Endothelial cell of umbilical vein (primary cell): ENCODE measurements around the gene DNAJC7. TPM values are rescaled to one million over a fixed set of nuclear protein-coding genes. Genes with fewer than 3 reads are reported as not detected.

Source experiments
- BruUV-seq: library from RNA; stranded (reverse); fragments of 400-500 nt; replicated peaks from 2 replicates; lab custom pipeline; 2021; lab: Mats Ljungman, UMichigan
- CTCF ChIA-PET: fragments of 300-600, 350-600 bp; sonication (Branson Sonifier 250); formaldehyde crosslinking; loops from one replicate; lab custom pipeline; 2021; ENCODE audit warnings: antibody characterized with exemption, inconsistent platforms; lab: Charles Lee
- POLR2A ChIA-PET: fragments of 300-600, 350-600 bp; sonication (Branson Sonifier 250); formaldehyde crosslinking; loops from one replicate; lab custom pipeline; 2021; ENCODE audit warnings: antibody characterized with exemption, inconsistent platforms; lab: Charles Lee
- DNase-seq: peaks from one replicate; pipeline ENCODE4 v3.0.0-alpha.2; 2011; ENCODE audit warnings: low read depth, low spot score
- FAIRE-seq: peaks from 2 replicates; lab custom pipeline; 2011; peaks lifted over from hg19 to GRCh38; lab: Jason Lieb, UNC
- H2AFZ ChIP-seq: 2 replicates; pipeline ENCODE4 v1.6.0; 2012; ENCODE audit warnings: low read depth, low read length, control low read depth, inconsistent platforms
- H3K27ac ChIP-seq: 2 replicates; pipeline ENCODE4 v1.5.1; 2011; ENCODE audit warnings: low read depth, mild to moderate bottlenecking, control low read depth, low read length, moderate library complexity; ENCODE audit not compliant: insufficient read depth
- H3K27me3 ChIP-seq, 2 experiments: 2 replicates each; pipeline versions ENCODE4 v1.6.0 to v1.6.1; 2011; ENCODE audit warnings: low read length in 2 of 2, mixed read lengths in 1 of 2; ENCODE audit not compliant: control insufficient read depth in 2 of 2, insufficient read depth in 2 of 2
- H3K36me3 ChIP-seq, 2 experiments: 2 replicates in 1 of 2; 3 replicates in 1 of 2; pipeline ENCODE4 v1.5.1; 2011; ENCODE audit warnings: low read length in 2 of 2, mild to moderate bottlenecking in 1 of 2, moderate library complexity in 1 of 2; ENCODE audit not compliant: control insufficient read depth in 2 of 2, insufficient read depth in 2 of 2; ENCODE audit errors: extremely low read depth in 1 of 2
- H3K4me1 ChIP-seq: 3 replicates; pipeline ENCODE4 v1.5.1; 2011; ENCODE audit warnings: mild to moderate bottlenecking, low read length; ENCODE audit not compliant: control insufficient read depth, insufficient read depth; ENCODE audit errors: extremely low read depth
- H3K4me2 ChIP-seq: 2 replicates; pipeline ENCODE4 v1.6.1; 2011; ENCODE audit warnings: low read length, control low read depth, mixed read lengths; ENCODE audit not compliant: insufficient read depth
- H3K4me3 ChIP-seq, 3 experiments: fragments of 200-600 bp in 1 of 3; sonication (generic), shearing (Covaris generic) in 1 of 3; replicated peaks in 1 of 3; 2 replicates each; pipeline ENCODE4 v1.5.1; 2011 to 2016; ENCODE audit warnings: control low read depth in 3 of 3, low read length in 3 of 3, mild to moderate bottlenecking in 2 of 3, inconsistent platforms in 1 of 3, low read depth in 1 of 3, moderate library complexity in 1 of 3; ENCODE audit not compliant: insufficient read depth in 1 of 3
- H3K79me2 ChIP-seq: 2 replicates; pipeline ENCODE4 v1.6.0; 2012; ENCODE audit warnings: low read length, inconsistent platforms; ENCODE audit not compliant: control insufficient read depth, insufficient read depth
- H3K9ac ChIP-seq: replicated peaks from 2 replicates; pipeline ENCODE3; 2011; ENCODE audit warnings: low read length, control low read depth; ENCODE audit not compliant: insufficient read depth; ENCODE audit errors: extremely low read depth
- H3K9me1 ChIP-seq: replicated peaks from 3 replicates; pipeline ENCODE4 v1.6.0; 2011; ENCODE audit warnings: mild to moderate bottlenecking, low read length; ENCODE audit not compliant: control insufficient read depth, insufficient read depth; ENCODE audit errors: extremely low read depth
- H3K9me3 ChIP-seq: replicated peaks from 2 replicates; pipeline ENCODE4 v1.5.1; 2012; ENCODE audit warnings: low read length, inconsistent platforms; ENCODE audit not compliant: control insufficient read depth, insufficient read depth
- H4K20me1 ChIP-seq: replicated peaks from 2 replicates; pipeline ENCODE3; 2011; ENCODE audit warnings: mild to moderate bottlenecking, low read length; ENCODE audit not compliant: control insufficient read depth, insufficient read depth; ENCODE audit errors: extremely low read depth
- GATA2 ChIP-seq: IDR thresholded peaks from 2 replicates; pipeline ENCODE4 v1.7.0; 2011; ENCODE audit warnings: low read depth, mild to moderate bottlenecking, moderate library complexity, mixed read lengths, low read length; ENCODE audit not compliant: insufficient read length, insufficient read depth
- JUN ChIP-seq: IDR thresholded peaks from 2 replicates; pipeline ENCODE4 v1.6.1; 2011; ENCODE audit warnings: borderline replicate concordance, low read depth; ENCODE audit not compliant: insufficient read length, insufficient read depth
- MAX ChIP-seq: IDR thresholded peaks from 2 replicates; pipeline ENCODE4 v1.6.1; 2011; ENCODE audit not compliant: insufficient read depth, insufficient read length
- POLR2AphosphoS5 ChIP-seq: IDR thresholded peaks from 2 replicates; pipeline ENCODE4 v1.6.1; 2012; ENCODE audit warnings: low read depth, mild to moderate bottlenecking, control low read depth, low read length, moderate library complexity; ENCODE audit not compliant: insufficient read depth
- dilution Hi-C: fragments of 300-500 bp; cut with MboI; formaldehyde crosslinking; loops from one replicate; pipeline ENCODE4 v1.15.0; 2019; ENCODE audit warnings: low sequenced_read_pairs; ENCODE audit not compliant: extremely low pct_ligation_motif_present
- intact Hi-C: fragments of 100-400 bp; cut with micrococcal nuclease; formaldehyde crosslinking; loops from one replicate; pipeline ENCODE4 v1.10.0; 2022
- polyA plus RNA-seq, 4 experiments: library from polyadenylated mRNA; depleted of rRNA in 3 of 4; stranded (reverse) in 3 of 4; unstranded in 1 of 4; fragments of >200 nt; gene quantifications; 2 replicates each; pipeline versions ENCODE4 v1.2.1 to v1.2.3, GENCODE V29; 2011 to 2012; ENCODE audit warnings: missing spikeins in 1 of 4
- total RNA-seq: library from RNA; stranded (reverse); gene quantifications from 2 replicates; pipeline ENCODE4 v1.2.3, GENCODE V29; 2021

The DNAJC7 gene
- total and polyA plus RNA-seq, 2 donors (not counting 3 experiments of a cell fraction or from before 2014, with no cell fraction given): 19.8 to 111 TPM

- Histone ChIP-seq H3K9me1 (no peaks in the 10 kb centered on the region), H3K4me3 (no peak overlapping the region), H4K20me1 (no peaks in the 10 kb centered on the region), H2AFZ (no peak overlapping the region), H3K9ac (no peak overlapping the region), H3K9me3 (no peaks in the 10 kb centered on the region), H3K79me2 (no peaks in the 10 kb centered on the region), H3K27ac (no peak overlapping the region), H3K27me3 (peaks cover 0 to 2% of the 10 kb centered on the region in 2 experiments), H3K4me2 (no peak overlapping the region), H3K36me3 (no peaks in the 10 kb centered on the region), H3K4me1 (no peaks in the 10 kb centered on the region)
- BruUV-seq: no TSS peak
- TF ChIP-seq JUN: no peak
- dilution Hi-C loops: no loop called here
- CTCF ChIA-PET: no interaction called here
- DNase-seq: no peak
- intact Hi-C loops: no loop called here
- POLR2A ChIA-PET: interaction anchor here (0.6 kb wide), 2 partner anchors 65 to 898 kb away, joined by 8 to 10 read pairs; no protein-coding TSS in a partner anchor
- FAIRE-seq: no peak
These were observed 74.4 kb downstream of the DNAJC7 start for GRCh38 chr17:41942626-41943373.

GRCh38 chr17:41941168-41941567 lies 76.1 kb downstream of the DNAJC7 start:
- no TSS peak for BruUV-seq
- dilution Hi-C loops: no loop called here

More at GRCh38 chr17:41941168-41941567, 76.1 kb downstream of the DNAJC7 start:
- no peak overlapping the region for H2AFZ ChIP-seq
- intact Hi-C loops: no loop called here
- FAIRE-seq (no peak), DNase-seq (no peak)
- no peaks in the 10 kb centered on the region for H3K9me3 ChIP-seq
- peaks cover 0 to 2% of the 10 kb centered on the region in 2 experiments for H3K27me3 ChIP-seq
- no peaks in the 10 kb centered on the region for H3K36me3 ChIP-seq
- CTCF ChIA-PET: no interaction called here
- no peak overlapping the region for H3K4me2 ChIP-seq
- H3K4me1 ChIP-seq: no peaks in the 10 kb centered on the region
- H3K27ac ChIP-seq: no peak overlapping the region
- H3K9ac ChIP-seq: no peak overlapping the region
- POLR2A ChIA-PET: interaction anchor here (0.7 kb wide), 1 partner anchor 208 kb away, joined by 4 read pairs; no protein-coding TSS in a partner anchor
- H3K79me2 ChIP-seq: no peaks in the 10 kb centered on the region
- H3K9me1 ChIP-seq: no peaks in the 10 kb centered on the region
- TF ChIP-seq POLR2AphosphoS5 (no peak), GATA2 (no peak), MAX (no peak)
- no peaks in the 10 kb centered on the region for H4K20me1 ChIP-seq
- no peak overlapping the region for H3K4me3 ChIP-seq
